Testis (tissue), 3 donors: ENCODE results near the gene CXXC5. TPM values are rescaled to one million over a fixed set of nuclear protein-coding genes. Genes with fewer than 3 reads are reported as not detected.

ENCODE experiments used
- DNase-seq: peaks from one replicate; pipeline ENCODE4 v3.0.0-alpha.2; 2019
- H3K27ac ChIP-seq, 2 donors: fragments of 200-600 bp; sonication (generic); one replicate each; pipeline ENCODE4 v1.5.1; 2019
- H3K27me3 ChIP-seq: fragments of 200-600 bp; sonication (generic); one replicate; pipeline ENCODE4 v1.5.1; 2019
- H3K36me3 ChIP-seq: fragments of 200-600 bp; sonication (generic); one replicate; pipeline ENCODE4 v1.5.1; 2017; ENCODE audit warnings: low read depth; ENCODE audit errors: missing control alignments
- H3K4me1 ChIP-seq: fragments of 200-600 bp; sonication (generic); one replicate; pipeline ENCODE4 v1.5.1; 2019
- H3K4me3 ChIP-seq, 2 donors: fragments of 200-600 bp; sonication (generic); one replicate each; pipeline ENCODE4 v1.5.1; 2017 to 2019
- H3K9me3 ChIP-seq: fragments of 200-600 bp; sonication (generic); one replicate; pipeline ENCODE4 v1.5.1; 2017
- CTCF ChIP-seq, 3 experiments: fragments of 450-650 bp in 2 of 3; fragments of 200-600 bp in 1 of 3; sonication (generic) in 1 of 3; IDR thresholded peaks; one replicate each; pipeline ENCODE4 v1.5.1; 2016 to 2019; ENCODE audit warnings: antibody characterized with exemption in 3 of 3, mild to moderate bottlenecking in 2 of 3, moderate library complexity in 1 of 3
- POLR2A ChIP-seq: fragments of 450-650 bp; IDR thresholded peaks from one replicate; pipeline ENCODE4 v1.6.1; 2017; ENCODE audit warnings: antibody characterized with exemption, mild to moderate bottlenecking, moderate library complexity
- WGBS, 2 donors: methylation state at CpG; one replicate each; pipeline ENCODE4 v1.1.5; 2018; 5-methylcytosine and 5-hydroxymethylcytosine counted together
- intact Hi-C: fragments of 100-400 bp; cut with DNase I; formaldehyde crosslinking; loops from one replicate; pipeline ENCODE4 v1.15.1; 2023; ENCODE audit warnings: low total_unique reads
- polyA plus RNA-seq: library from polyadenylated mRNA; stranded (reverse); fragments of 350-450 nt; fragmentation: Illumina TruSeq; extraction: RNeasy Lipid Tissue Mini Kit (QIAGEN cat#74804); gene quantifications from one replicate; pipeline ENCODE4 v1.2.3, GENCODE V29; 2014; ENCODE audit warnings: low read depth, low replicate concordance; ENCODE audit not compliant: insufficient read depth
- total RNA-seq, 2 donors: library from RNA; depleted of rRNA; stranded (reverse); fragments of >200 nt; gene quantifications; one replicate each; pipeline ENCODE4 v1.2.3, GENCODE V29; 2016

The CXXC5 gene
- total and polyA plus RNA-seq, 3 donors from 2014 or later: 71.1 to 94.7 (median 78.3) TPM

GRCh38 chr5:139650689-139651042 lies 2.5 kb downstream of the CXXC5 start:
- H3K9me3 ChIP-seq: no peaks in the 10 kb centered on the region
- H3K27ac ChIP-seq: peak overlapping the region; percentile 47 to 58
- intact Hi-C loops: no loop called here
- H3K27me3 ChIP-seq: no peaks in the 10 kb centered on the region
- peak overlapping the region; percentile 71 to 72 for H3K4me3 ChIP-seq
- TF ChIP-seq CTCF (IDR thresholded peaks at IDR 0.05) (no peak), POLR2A (no peak)
- H3K4me1 ChIP-seq: peaks cover 66% of the 10 kb centered on the region
- 4 to 7% methylated on average over 13 of the region's 13 CpGs for WGBS, 2 donors
- DNase-seq: no peak
- no peaks in the 10 kb centered on the region for H3K36me3 ChIP-seq

DNA sequence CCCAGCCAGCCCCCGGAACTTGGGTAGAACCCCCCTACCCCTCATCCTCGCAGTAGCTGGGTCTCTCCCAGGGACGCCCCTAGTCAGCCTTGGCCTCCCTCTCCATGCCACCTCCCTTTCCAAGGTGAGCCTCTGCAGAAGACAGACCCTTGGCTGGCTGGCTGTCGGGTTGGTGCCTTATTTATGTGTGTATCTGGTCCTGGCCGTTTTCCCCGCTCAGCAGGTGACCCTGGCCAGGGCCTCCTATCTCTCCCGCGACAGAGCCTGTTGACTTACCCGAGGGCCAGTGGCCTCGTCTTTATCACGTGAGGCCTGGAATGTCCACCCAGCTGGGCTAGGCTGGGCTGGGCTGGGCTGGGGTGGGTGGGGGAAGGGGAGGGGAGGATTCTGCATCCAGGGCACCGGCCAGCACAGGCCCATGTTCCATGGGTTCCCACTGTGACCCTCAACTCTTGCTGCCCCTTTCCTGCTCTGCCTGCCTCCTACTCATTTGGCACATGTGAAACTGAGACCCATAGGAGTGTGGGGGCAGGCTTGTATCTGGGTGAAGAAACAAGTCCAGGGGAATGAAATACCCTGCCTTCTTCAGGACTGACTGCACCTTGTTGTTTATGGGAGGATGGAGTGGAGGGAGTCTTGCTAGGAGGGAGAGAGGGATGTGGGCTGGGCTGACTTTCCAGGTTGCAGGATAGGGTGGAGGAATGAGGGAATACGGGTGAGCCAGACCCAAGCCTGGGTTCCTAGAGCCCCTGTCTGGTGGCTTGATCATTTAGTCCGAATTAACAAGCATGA lies 3.1 kb downstream of the CXXC5 start:
- intact Hi-C loops: no loop called here
- no peak for TF ChIP-seq CTCF (IDR thresholded peaks at IDR 0.05)
- no peak for TF ChIP-seq POLR2A

GRCh38 chr5:139651853-139652787 lies 4.0 kb downstream of the CXXC5 start:
- H3K27ac ChIP-seq: peak overlapping the region; percentile 75 to 76
- no peaks in the 10 kb centered on the region for H3K27me3 ChIP-seq
- intact Hi-C loops: no loop called here
- no peaks in the 10 kb centered on the region for H3K9me3 ChIP-seq
- TF ChIP-seq CTCF (IDR thresholded peaks at IDR 0.05): no peak
- TF ChIP-seq POLR2A: no peak
- DNase-seq: peak; percentile 83
- peaks cover 69% of the 10 kb centered on the region for H3K4me1 ChIP-seq
- WGBS, 2 donors: 6% methylated on average over 23 of the region's 23 CpGs
- no peak overlapping the region for H3K4me3 ChIP-seq
- H3K36me3 ChIP-seq: no peaks in the 10 kb centered on the region

More for the DNA sequence above, 3.1 kb downstream of the CXXC5 start:
- Histone ChIP-seq H3K4me3 (peak overlapping the region; percentile 71 to 72), H3K27ac (peak overlapping the region; percentile 47 to 58), H3K9me3 (no peaks in the 10 kb centered on the region), H3K27me3 (no peaks in the 10 kb centered on the region), H3K36me3 (no peaks in the 10 kb centered on the region), H3K4me1 (peaks cover 72% of the 10 kb centered on the region)
- DNase-seq: peak; percentile 83
- 23 to 32% methylated on average over 7 to 14 of the region's 14 CpGs for WGBS, 2 donors

GRCh38 chr5:139652788-139653241 lies 4.7 kb downstream of the CXXC5 start:
- peaks cover 66% of the 10 kb centered on the region for H3K4me1 ChIP-seq
- no peaks in the 10 kb centered on the region for H3K27me3 ChIP-seq
- H3K4me3 ChIP-seq: no peak overlapping the region
- WGBS, 2 donors: 41 to 50% methylated on average over 5 of the region's 5 CpGs
- peak overlapping the region in 1 of 2 donors; percentile 76 for H3K27ac ChIP-seq
- no peak for DNase-seq
- no peaks in the 10 kb centered on the region for H3K9me3 ChIP-seq
- TF ChIP-seq POLR2A (no peak), CTCF (IDR thresholded peaks at IDR 0.05) (no peak)
- H3K36me3 ChIP-seq: no peaks in the 10 kb centered on the region
- intact Hi-C loops: no loop called here
